T-helper 9 cell (primary cell): Measurements from ENCODE around the gene XXYLT1.
"Not testable (repeated sequence)": the region's sequence is repeated elsewhere in the genome, so short reads cannot be mapped to it uniquely, and the experiment has no call there.

Source experiments
- DNase-seq: peaks from one replicate; pipeline ENCODE4 v3.0.0-alpha.2; 2020

The XXYLT1 gene

GRCh38 chr3:195204360-195205163, 66.4 kb downstream of the XXYLT1 start:
- no peak for DNase-seq

GRCh38 chr3:195203606-195204005, 67.4 kb downstream of the XXYLT1 start:
- no peak for DNase-seq

GRCh38 chr3:195201295-195201694, 69.7 kb downstream of the XXYLT1 start:
- no peak for DNase-seq

- no peak for DNase-seq
Observed at GRCh38 chr3:195200010-195200822, 70.7 kb downstream of the XXYLT1 start.

GRCh38 chr3:195198426-195199346, 72.3 kb downstream of the XXYLT1 start:
- no peak for DNase-seq

- no peak for DNase-seq
Observed at GRCh38 chr3:195197765-195198425, 73.1 kb downstream of the XXYLT1 start.

GRCh38 chr3:195196266-195196665, 74.7 kb downstream of the XXYLT1 start:
- DNase-seq = no peak

GRCh38 chr3:195195321-195196209, 75.4 kb downstream of the XXYLT1 start:
- DNase-seq = no peak

GRCh38 chr3:195194559-195195206, 76.3 kb downstream of the XXYLT1 start:
- DNase-seq = no peak

GRCh38 chr3:195191580-195191979, 79.4 kb downstream of the XXYLT1 start:
- DNase-seq = no peak

- no peak for DNase-seq
Observed at GRCh38 chr3:195189821-195190220, 81.1 kb downstream of the XXYLT1 start.

GRCh38 chr3:195188426-195188927, 82.5 kb downstream of the XXYLT1 start:
- DNase-seq = no peak

GRCh38 chr3:195187609-195188425, 83.1 kb downstream of the XXYLT1 start:
- DNase-seq = no peak

GRCh38 chr3:195186710-195187047, 84.3 kb downstream of the XXYLT1 start:
- not testable (repeated sequence) for DNase-seq

- no peak for DNase-seq
Observed at GRCh38 chr3:195186041-195186709, 84.8 kb downstream of the XXYLT1 start.

- DNase-seq = no peak
Observed at GRCh38 chr3:195185583-195185982, 85.4 kb downstream of the XXYLT1 start.

GRCh38 chr3:195184716-195185421, 86.1 kb downstream of the XXYLT1 start:
- DNase-seq = no peak

GRCh38 chr3:195183071-195183776, 87.7 kb downstream of the XXYLT1 start:
- no peak for DNase-seq
